ENCODE data around the gene ABLIM2.

The ABLIM2 gene

DNA sequence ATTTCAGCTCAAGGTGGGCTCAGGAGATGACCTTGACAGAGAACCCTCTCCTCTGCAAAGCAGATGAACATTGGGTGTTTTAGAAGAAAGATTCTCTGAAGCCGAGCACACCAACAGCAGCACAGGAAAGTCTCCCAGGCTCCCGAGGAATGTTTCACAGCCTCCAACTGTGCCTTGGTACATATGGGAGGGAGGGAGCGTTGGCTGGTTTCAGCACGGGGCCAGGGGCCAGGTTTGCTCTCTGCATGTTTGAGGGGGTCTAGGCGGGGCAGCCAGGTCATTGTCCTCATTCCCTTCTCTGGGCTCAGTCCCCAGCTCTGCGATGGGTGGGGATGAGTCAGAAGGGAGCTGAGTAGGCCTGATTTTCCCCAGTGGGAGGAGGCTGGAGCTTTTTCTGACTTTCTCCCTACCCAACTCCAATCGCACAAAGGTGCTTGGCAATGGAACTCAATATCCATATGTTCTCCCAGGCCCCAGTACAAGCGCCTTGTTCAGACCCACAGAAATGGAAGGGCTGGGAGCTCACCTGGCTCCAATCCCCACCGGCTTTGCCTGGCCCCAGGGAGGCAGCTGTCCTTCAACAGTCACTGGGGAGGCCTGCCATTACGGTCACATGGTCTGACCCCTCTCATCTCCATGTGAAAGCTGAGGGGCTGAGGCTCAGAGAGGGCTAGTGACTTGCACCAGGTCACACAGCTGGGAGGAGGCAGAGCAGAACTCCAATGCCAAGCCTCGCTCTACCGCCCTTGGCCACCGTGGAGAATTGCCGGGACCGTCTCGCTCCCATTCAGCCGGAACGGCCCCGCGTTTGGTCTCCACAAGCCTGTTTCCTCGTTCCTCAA lies 110.6 kb downstream of the ABLIM2 start:
- Histone ChIP-seq H3K4me2 (ENCODE audit: low read depth, low read length, poor library complexity, severe bottlenecking) (no peak overlapping the region), H3K4me3 (ENCODE audit: insufficient read depth, low read length, poor library complexity, severe bottlenecking) (no peak overlapping the region), H4K20me1 (ENCODE audit: low read depth, low read length) (no peaks in the 10 kb centered on the region), H3K36me3 (ENCODE audit: low read length) (no peaks in the 10 kb centered on the region), H3K9me2 (replicated peaks; ENCODE audit: insufficient read depth, low read length) (no peaks in the 10 kb centered on the region), H3K9me3 (ENCODE audit: insufficient read depth, low read length) (no peaks in the 10 kb centered on the region), H3K27ac (ENCODE audit: low read depth, low read length) (no peak overlapping the region), H3K79me2 (ENCODE audit: insufficient read depth, low read length) (no peaks in the 10 kb centered on the region), H3K27me3 (ENCODE audit: low read length) (no peaks in the 10 kb centered on the region), H3K9ac (ENCODE audit: low read length) (no peak overlapping the region), H3F3A (ENCODE audit: insufficient read depth) (no peaks in the 10 kb centered on the region), H2AFZ (ENCODE audit: low read depth, low read length, severe bottlenecking) (no peak overlapping the region)
- TF ChIP-seq, protein P1, sequence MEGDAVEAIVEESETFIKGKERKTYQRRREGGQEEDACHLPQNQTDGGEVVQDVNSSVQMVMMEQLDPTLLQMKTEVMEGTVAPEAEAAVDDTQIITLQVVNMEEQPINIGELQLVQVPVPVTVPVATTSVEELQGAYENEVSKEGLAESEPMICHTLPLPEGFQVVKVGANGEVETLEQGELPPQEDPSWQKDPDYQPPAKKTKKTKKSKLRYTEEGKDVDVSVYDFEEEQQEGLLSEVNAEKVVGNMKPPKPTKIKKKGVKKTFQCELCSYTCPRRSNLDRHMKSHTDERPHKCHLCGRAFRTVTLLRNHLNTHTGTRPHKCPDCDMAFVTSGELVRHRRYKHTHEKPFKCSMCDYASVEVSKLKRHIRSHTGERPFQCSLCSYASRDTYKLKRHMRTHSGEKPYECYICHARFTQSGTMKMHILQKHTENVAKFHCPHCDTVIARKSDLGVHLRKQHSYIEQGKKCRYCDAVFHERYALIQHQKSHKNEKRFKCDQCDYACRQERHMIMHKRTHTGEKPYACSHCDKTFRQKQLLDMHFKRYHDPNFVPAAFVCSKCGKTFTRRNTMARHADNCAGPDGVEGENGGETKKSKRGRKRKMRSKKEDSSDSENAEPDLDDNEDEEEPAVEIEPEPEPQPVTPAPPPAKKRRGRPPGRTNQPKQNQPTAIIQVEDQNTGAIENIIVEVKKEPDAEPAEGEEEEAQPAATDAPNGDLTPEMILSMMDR (IDR thresholded peaks at IDR 0.05; ENCODE audit: insufficient read depth, low read length, poor library complexity, severe bottlenecking) = no peak
- TF ChIP-seq EZH2phosphoT487 (conservative IDR thresholded peaks at IDR 0.05; ENCODE audit: low read length) = no peak

DNA sequence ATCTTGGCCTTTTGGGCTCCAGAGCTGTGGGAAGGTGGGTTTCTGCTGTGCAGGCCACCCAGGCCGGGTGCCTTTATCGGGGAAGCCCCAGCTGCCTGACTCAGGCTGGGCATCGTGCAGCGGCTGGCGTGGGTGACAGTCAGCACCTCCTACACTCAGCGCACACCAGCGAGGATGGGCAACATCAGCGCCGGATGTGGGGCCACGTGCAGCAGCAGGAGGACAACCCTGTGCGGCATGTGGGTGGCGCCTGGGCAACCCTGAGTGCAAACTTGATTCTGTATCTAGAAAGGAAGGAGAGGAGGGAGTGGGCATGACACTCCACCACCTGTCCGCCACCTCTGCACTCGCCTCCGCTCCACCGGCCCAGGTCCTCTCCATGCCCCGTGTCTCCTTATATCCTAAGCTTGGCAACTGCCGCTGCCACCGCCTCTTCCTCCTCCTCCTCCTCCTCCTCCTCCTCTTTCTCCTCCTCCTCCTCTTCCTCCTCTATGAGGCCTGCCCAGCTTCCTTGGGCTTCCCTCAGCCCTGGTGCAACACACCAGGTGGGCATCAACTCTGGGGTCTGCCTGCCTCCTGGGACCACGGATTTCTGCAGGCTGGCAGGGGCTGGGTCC lies 111.6 kb downstream of the ABLIM2 start:
- no peaks in the 10 kb centered on the region for H3K36me3 ChIP-seq (ENCODE audit: low read length)
- H3K79me2 ChIP-seq (ENCODE audit: insufficient read depth, low read length) = no peaks in the 10 kb centered on the region
- no peaks in the 10 kb centered on the region for H4K20me1 ChIP-seq (ENCODE audit: low read depth, low read length)
- H3K27me3 ChIP-seq (ENCODE audit: low read length) = no peaks in the 10 kb centered on the region
- no peaks in the 10 kb centered on the region for H3K9me3 ChIP-seq (ENCODE audit: insufficient read depth, low read length)
- TF ChIP-seq, protein P1 (IDR thresholded peaks at IDR 0.05; ENCODE audit: insufficient read depth, low read length, poor library complexity, severe bottlenecking) = no peak
- no peak for TF ChIP-seq EZH2phosphoT487 (conservative IDR thresholded peaks at IDR 0.05; ENCODE audit: low read length)
- no peaks in the 10 kb centered on the region for H3F3A ChIP-seq (ENCODE audit: insufficient read depth)
- no peak overlapping the region for H3K27ac ChIP-seq (ENCODE audit: low read depth, low read length)
- no peak overlapping the region for H3K4me3 ChIP-seq (ENCODE audit: insufficient read depth, low read length, poor library complexity, severe bottlenecking)
- H3K4me2 ChIP-seq (ENCODE audit: low read depth, low read length, poor library complexity, severe bottlenecking) = no peak overlapping the region
- H3K9me2 ChIP-seq (replicated peaks; ENCODE audit: insufficient read depth, low read length) = no peaks in the 10 kb centered on the region
- H2AFZ ChIP-seq (ENCODE audit: low read depth, low read length, severe bottlenecking) = no peak overlapping the region
- H3K9ac ChIP-seq (ENCODE audit: low read length) = no peak overlapping the region

DNA sequence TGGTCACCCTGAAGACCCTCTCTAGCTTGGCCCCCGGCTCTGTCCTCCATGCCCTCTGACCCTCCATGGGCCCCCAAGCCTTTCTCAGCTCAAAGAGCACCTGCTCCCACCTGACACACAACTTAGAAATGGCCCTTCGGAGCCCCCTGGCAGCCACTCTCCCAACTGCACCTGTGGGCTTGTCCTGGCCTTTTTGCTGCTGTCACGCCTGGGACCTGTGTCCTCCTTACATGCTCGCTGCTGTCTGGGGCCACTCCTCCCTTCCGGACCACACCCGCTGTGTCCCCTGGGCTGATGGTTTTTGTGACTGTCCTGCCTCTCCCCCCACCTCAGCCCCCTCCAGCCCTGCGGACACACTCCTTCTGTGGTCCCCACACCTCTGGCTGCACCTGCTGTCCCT lies 112.7 kb downstream of the ABLIM2 start:
- Histone ChIP-seq H3K79me2 (ENCODE audit: insufficient read depth, low read length) (no peaks in the 10 kb centered on the region), H3K9me2 (replicated peaks; ENCODE audit: insufficient read depth, low read length) (no peaks in the 10 kb centered on the region), H3K27ac (ENCODE audit: low read depth, low read length) (no peak overlapping the region), H3K36me3 (ENCODE audit: low read length) (no peaks in the 10 kb centered on the region), H3K9me3 (ENCODE audit: insufficient read depth, low read length) (no peaks in the 10 kb centered on the region), H3K4me2 (ENCODE audit: low read depth, low read length, poor library complexity, severe bottlenecking) (no peak overlapping the region), H3K4me3 (ENCODE audit: insufficient read depth, low read length, poor library complexity, severe bottlenecking) (no peak overlapping the region), H2AFZ (ENCODE audit: low read depth, low read length, severe bottlenecking) (no peak overlapping the region), H3K27me3 (ENCODE audit: low read length) (no peaks in the 10 kb centered on the region), H4K20me1 (ENCODE audit: low read depth, low read length) (no peaks in the 10 kb centered on the region), H3K9ac (ENCODE audit: low read length) (no peak overlapping the region), H3F3A (ENCODE audit: insufficient read depth) (no peaks in the 10 kb centered on the region)
- TF ChIP-seq EZH2phosphoT487 (conservative IDR thresholded peaks at IDR 0.05; ENCODE audit: low read length) = no peak
- TF ChIP-seq, protein P1 (IDR thresholded peaks at IDR 0.05; ENCODE audit: insufficient read depth, low read length, poor library complexity, severe bottlenecking) = no peak
